ENCODE data around the gene HOXC11. TPM values are rescaled to one million over a fixed set of nuclear protein-coding genes. Genes with fewer than 3 reads are reported as not detected.

The HOXC11 gene
- total RNA-seq, 2 donors from 2014 or later: not detected

DNA sequence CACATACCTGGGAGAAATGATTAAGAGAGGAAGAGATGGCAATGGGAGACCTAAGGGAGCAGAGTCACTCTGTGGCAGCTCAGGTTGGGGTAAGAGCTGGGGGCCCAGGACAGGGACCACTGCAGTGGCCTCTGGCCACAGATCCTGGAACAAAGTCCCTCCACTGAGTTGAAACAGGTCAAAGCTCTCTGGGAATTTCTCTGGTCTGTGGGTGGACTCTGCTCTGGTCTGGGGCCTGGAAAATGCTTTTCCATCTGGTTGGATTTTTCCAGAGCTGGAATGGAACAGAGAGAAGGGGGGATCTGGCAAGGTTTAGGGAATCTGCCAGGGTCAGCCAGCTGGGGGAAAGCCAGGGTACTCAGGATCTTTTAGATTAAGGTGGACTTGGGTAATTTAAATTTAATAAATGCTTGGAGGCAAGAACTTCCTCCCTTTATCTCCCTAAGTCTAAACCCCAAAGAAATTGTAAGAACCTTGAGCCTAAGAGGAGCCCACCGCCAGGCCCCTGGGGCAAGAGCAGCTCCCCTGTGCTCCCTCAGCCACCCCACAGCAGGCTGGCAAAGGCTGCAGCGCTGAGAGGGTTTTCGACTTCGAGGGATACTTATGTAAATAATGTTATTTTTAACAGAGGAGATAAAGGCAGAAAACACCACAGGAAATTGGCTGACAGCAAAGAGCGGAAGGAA, 15.8 kb downstream of the HOXC11 start:
- TF ChIP-seq, protein P1, sequence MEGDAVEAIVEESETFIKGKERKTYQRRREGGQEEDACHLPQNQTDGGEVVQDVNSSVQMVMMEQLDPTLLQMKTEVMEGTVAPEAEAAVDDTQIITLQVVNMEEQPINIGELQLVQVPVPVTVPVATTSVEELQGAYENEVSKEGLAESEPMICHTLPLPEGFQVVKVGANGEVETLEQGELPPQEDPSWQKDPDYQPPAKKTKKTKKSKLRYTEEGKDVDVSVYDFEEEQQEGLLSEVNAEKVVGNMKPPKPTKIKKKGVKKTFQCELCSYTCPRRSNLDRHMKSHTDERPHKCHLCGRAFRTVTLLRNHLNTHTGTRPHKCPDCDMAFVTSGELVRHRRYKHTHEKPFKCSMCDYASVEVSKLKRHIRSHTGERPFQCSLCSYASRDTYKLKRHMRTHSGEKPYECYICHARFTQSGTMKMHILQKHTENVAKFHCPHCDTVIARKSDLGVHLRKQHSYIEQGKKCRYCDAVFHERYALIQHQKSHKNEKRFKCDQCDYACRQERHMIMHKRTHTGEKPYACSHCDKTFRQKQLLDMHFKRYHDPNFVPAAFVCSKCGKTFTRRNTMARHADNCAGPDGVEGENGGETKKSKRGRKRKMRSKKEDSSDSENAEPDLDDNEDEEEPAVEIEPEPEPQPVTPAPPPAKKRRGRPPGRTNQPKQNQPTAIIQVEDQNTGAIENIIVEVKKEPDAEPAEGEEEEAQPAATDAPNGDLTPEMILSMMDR (IDR thresholded peaks at IDR 0.05): no peak
- no peak for DNase-seq (ENCODE audit: low spot score)
- H3K27me3 ChIP-seq: peaks cover 77 to 95% of the 10 kb centered on the region in 2 donors
- peaks cover 0 to 28% of the 10 kb centered on the region in 2 donors for H3K4me1 ChIP-seq
- H3K36me3 ChIP-seq: no peaks in the 10 kb centered on the region
- H3K9me3 ChIP-seq: no peaks in the 10 kb centered on the region
- no peak overlapping the region for H3K4me3 ChIP-seq
- no peak overlapping the region for H3K27ac ChIP-seq

DNA sequence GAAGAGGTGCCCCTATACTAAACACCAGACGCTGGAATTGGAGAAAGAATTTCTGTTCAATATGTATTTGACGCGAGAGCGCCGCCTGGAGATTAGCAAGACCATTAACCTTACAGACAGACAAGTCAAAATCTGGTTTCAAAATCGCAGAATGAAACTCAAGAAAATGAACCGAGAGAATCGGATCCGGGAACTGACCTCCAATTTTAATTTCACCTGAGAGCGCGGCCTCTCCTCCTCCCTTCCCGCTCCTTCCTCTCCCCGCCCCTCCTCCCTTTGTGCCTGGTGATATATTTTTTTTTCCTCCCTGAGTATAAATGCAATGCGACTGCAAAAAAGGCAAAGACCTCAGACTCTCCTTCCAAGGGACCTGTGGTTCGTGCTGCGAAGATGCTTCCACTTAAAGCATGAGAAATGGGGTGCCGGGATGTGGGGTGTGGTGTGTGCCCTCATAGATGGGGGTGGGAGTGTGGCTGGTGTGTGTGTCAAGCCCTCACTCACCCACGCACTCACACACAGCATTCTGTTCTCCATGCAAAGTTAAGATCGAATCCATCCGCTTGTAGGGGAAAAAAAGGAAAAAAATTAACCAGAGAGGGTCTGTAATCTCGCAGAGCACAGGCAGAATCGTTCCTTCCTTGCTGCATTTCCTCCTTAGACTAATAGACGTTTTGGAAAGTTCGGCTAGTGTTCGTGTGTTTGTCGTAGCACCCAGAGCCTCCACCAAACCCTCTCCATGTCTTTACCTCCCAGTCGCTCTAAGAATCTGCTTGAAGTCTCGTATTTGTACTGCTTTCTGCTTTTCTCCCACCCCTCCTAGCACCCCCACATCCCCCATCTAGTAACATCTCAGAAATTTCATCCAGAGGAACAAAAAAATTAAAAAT, 16.5 kb downstream of the HOXC11 start:
- Histone ChIP-seq H3K4me3 (no peak overlapping the region), H3K27me3 (peaks cover 74 to 95% of the 10 kb centered on the region in 2 donors), H3K36me3 (no peaks in the 10 kb centered on the region), H3K9me3 (no peaks in the 10 kb centered on the region), H3K27ac (no peak overlapping the region), H3K4me1 (peaks cover 0 to 30% of the 10 kb centered on the region in 2 donors)
- DNase-seq (ENCODE audit: low spot score): no peak
- TF ChIP-seq, protein P1 (IDR thresholded peaks at IDR 0.05): peak in 1 of 2 donors; percentile 30

DNA sequence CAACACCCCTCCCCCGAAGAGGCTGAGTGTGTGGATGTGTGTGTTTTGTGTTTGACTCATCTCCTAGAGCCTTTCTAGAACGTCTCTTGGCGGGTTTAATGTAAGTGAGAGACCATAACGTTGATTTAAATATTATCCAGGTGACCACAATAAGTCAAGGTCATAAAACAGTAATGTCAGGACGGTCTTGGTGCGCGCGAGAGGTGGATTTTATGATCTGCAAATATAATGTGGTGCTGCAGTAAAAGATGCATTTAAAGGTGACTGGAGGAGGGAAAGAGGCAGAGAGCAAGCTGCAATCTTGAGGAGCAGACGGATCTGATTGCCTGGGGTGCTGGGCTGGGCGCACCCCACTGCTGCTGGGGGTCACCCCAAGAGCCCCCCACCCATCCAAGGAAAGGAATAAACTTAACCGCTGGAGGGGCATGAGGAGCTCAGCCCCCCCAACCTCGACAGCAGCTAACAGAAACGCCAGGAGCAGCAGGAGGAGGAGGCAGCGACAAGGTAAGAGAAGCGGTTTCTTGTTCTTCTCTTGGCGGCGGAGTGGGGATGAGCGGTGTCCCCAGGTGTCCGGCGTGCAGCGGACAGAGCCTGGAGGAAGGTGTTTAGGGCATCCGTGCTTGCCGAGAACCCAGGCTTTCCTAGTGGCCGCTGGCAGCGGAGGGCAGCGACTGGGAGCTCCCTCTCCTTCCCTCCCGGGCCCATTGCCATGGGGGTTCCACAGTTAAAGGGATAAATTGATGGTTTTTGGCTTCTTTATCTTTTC, 17.6 kb downstream of the HOXC11 start:
- Histone ChIP-seq H3K36me3 (no peaks in the 10 kb centered on the region), H3K4me3 (no peak overlapping the region), H3K4me1 (peaks cover 0 to 30% of the 10 kb centered on the region in 2 donors), H3K27ac (no peak overlapping the region), H3K27me3 (peaks cover 74 to 95% of the 10 kb centered on the region in 2 donors), H3K9me3 (no peaks in the 10 kb centered on the region)
- DNase-seq (ENCODE audit: low spot score): no peak
- TF ChIP-seq, protein P1 (IDR thresholded peaks at IDR 0.05): no peak

DNA sequence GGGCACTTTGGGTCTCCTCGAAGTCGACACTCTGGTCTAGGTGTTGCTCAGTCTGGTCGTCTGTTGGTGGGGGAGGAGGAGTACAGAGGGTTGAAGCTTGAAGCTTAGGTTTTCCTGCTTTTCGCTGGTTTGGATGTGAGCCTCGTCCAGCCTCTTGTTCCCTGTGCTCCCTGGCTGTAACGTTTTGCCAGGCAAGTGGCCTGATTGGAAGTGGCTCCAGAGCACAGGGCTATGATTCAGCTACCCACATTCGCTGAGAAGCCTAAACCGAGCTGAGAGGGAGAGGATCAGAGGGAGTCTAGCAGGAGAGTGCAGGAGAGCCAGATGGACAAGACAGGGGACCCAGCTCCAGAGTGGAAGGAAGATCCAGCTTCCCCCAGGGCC, 18.1 kb downstream of the HOXC11 start:
- peaks cover 0 to 30% of the 10 kb centered on the region in 2 donors for H3K4me1 ChIP-seq
- peaks cover 74 to 92% of the 10 kb centered on the region in 2 donors for H3K27me3 ChIP-seq
- no peak overlapping the region for H3K4me3 ChIP-seq
- no peaks in the 10 kb centered on the region for H3K36me3 ChIP-seq
- TF ChIP-seq, protein P1 (IDR thresholded peaks at IDR 0.05): no peak
- no peak for DNase-seq (ENCODE audit: low spot score)
- H3K27ac ChIP-seq: no peak overlapping the region
- H3K9me3 ChIP-seq: no peaks in the 10 kb centered on the region

DNA sequence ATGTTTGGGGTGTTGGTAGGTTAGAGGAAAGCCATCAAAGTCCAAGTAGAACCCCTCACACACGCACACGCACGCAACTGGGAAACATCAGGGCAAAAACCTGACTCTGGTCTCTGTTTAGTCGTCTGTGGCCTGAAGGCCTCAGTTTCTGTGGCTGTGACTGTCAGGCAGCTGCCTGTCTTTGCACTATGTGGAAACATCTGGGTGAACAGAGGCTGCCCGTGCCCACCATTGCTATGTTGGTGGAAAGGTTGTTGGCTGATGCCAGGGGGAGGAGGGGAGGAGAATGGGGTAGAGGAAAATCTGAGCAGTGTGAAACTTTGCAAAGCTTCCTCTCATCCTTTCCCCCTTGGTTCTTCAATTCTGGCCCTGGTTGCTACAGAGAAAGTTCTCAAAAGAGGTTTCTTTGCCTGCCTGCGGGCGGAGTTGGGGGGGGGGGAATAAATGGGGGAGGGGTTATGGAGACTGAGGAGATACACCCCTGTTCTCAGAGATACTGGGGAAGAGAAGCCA, 19.5 kb downstream of the HOXC11 start:
- H3K4me1 ChIP-seq: peaks cover 0 to 28% of the 10 kb centered on the region in 2 donors
- H3K27ac ChIP-seq: no peak overlapping the region
- no peak overlapping the region for H3K4me3 ChIP-seq
- TF ChIP-seq, protein P1 (IDR thresholded peaks at IDR 0.05): no peak
- H3K27me3 ChIP-seq: peaks cover 74 to 92% of the 10 kb centered on the region in 2 donors
- no peak for DNase-seq (ENCODE audit: low spot score)
- no peaks in the 10 kb centered on the region for H3K9me3 ChIP-seq
- no peaks in the 10 kb centered on the region for H3K36me3 ChIP-seq

Measured in right atrium auricular region (tissue), 2 donors.